ENCODE data around the gene TMC1.
"Not testable (repeated sequence)": the region's sequence is repeated elsewhere in the genome, so short reads cannot be mapped to it uniquely, and the experiment has no call there.

GRCh38 chr9:72521416-72521815 is at the start of gene TMC1:
- TF ChIP-seq CTCF (IDR thresholded peaks at IDR 0.05 in 4 of 5, conservative IDR thresholded peaks at IDR 0.05 in 1 of 5); POLR2A (IDR thresholded peaks at IDR 0.05): not testable (repeated sequence)
